ENCODE measurements around the gene EXD1. TPM values are rescaled to one million over a fixed set of nuclear protein-coding genes. Genes with fewer than 3 reads are reported as not detected.

The EXD1 gene
- total and polyA plus RNA-seq, 2 of the 13 experiments (the other 11 are each of a cell fraction or from before 2014, with no cell fraction given), result not detected

GRCh38 chr15:41241221-41241964, 10.8 kb upstream of the EXD1 start (continued):
- no peak for TF ChIP-seq MNT (IDR thresholded peaks at IDR 0.05)
- no peak for TF ChIP-seq PHF5A (CRISPR knock-in tag; IDR thresholded peaks at IDR 0.05; ENCODE audit: low read depth, unreplicated experiment)
- peak; percentile 77 for TF ChIP-seq ZMYM2 (CRISPR knock-in tag; IDR thresholded peaks at IDR 0.05)
- TF ChIP-seq ZNF646 (CRISPR knock-in tag; IDR thresholded peaks at IDR 0.05), result no peak
- TF ChIP-seq IRF2 (CRISPR knock-in tag; IDR thresholded peaks at IDR 0.05), result no peak
- TF ChIP-seq ZNF792 (CRISPR knock-in tag; IDR thresholded peaks at IDR 0.05), result 0 out of 2 replicates have a peak, but pooled peaks have one; percentile 14
- TF ChIP-seq ZFP36 (IDR thresholded peaks at IDR 0.05; ENCODE audit: borderline replicate concordance, low read depth, low read length, partially characterized antibody), result no peak
- peak; percentile 16 for TF ChIP-seq ZNF781 (CRISPR knock-in tag; IDR thresholded peaks at IDR 0.05; ENCODE audit: borderline replicate concordance, not compliant biosample characterization)
- no peak; the same call in 1 of the 2 replicates for TF ChIP-seq RXRB (CRISPR knock-in tag; IDR thresholded peaks at IDR 0.05; ENCODE audit: borderline replicate concordance)
- no peak for TF ChIP-seq HOXA7 (CRISPR knock-in tag; IDR thresholded peaks at IDR 0.05)
- TF ChIP-seq ZNF138 (CRISPR knock-in tag; IDR thresholded peaks at IDR 0.05; ENCODE audit: low read depth), result no peak
- no peak for TF ChIP-seq HOXA9 (CRISPR knock-in tag; IDR thresholded peaks at IDR 0.05; ENCODE audit: borderline replicate concordance)
- TF ChIP-seq DR1 (CRISPR knock-in tag; IDR thresholded peaks at IDR 0.05), result no peak
- no peak for TF ChIP-seq ZNF136 (CRISPR knock-in tag; IDR thresholded peaks at IDR 0.05; ENCODE audit: low read depth)
- TF ChIP-seq ADNP (CRISPR knock-in tag; IDR thresholded peaks at IDR 0.05), result no peak
- TF ChIP-seq, protein P1, sequence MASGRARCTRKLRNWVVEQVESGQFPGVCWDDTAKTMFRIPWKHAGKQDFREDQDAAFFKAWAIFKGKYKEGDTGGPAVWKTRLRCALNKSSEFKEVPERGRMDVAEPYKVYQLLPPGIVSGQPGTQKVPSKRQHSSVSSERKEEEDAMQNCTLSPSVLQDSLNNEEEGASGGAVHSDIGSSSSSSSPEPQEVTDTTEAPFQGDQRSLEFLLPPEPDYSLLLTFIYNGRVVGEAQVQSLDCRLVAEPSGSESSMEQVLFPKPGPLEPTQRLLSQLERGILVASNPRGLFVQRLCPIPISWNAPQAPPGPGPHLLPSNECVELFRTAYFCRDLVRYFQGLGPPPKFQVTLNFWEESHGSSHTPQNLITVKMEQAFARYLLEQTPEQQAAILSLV (CRISPR knock-in tag; IDR thresholded peaks at IDR 0.05; ENCODE audit: borderline replicate concordance), result no peak
- no peak for TF ChIP-seq PHF21A (CRISPR knock-in tag; IDR thresholded peaks at IDR 0.05)
- TF ChIP-seq NFIC (IDR thresholded peaks at IDR 0.05; ENCODE audit: low read length), result no peak; the same call in 1 of the 2 replicates
- no peak for TF ChIP-seq ZNF501 (CRISPR knock-in tag; IDR thresholded peaks at IDR 0.05)
- TF ChIP-seq GTF3A (CRISPR knock-in tag; conservative IDR thresholded peaks at IDR 0.05), result no peak
- TF ChIP-seq ZZZ3 (CRISPR knock-in tag; IDR thresholded peaks at IDR 0.05; ENCODE audit: borderline replicate concordance), result no peak
- 0 out of 2 replicates have a peak, but pooled peaks have one; percentile 13 for TF ChIP-seq BCL6 (CRISPR knock-in tag; IDR thresholded peaks at IDR 0.05)

Measured in HepG2 (cell line).